Epithelial cell of esophagus (primary cell): ENCODE measurements around the gene HAGH.

ENCODE experiments used
- DNase-seq: peaks from one replicate; pipeline ENCODE4 v3.0.0; 2010; ENCODE audit warnings: low read depth
- H3K4me3 ChIP-seq: 2 replicates; pipeline ENCODE4 v1.5.1; 2011; ENCODE audit warnings: mild to moderate bottlenecking, low read length, control low read depth
- CTCF ChIP-seq: IDR thresholded peaks from 2 replicates; pipeline ENCODE4 v1.5.1; 2011; ENCODE audit warnings: low read depth, mild to moderate bottlenecking, low read length, control low read depth, inconsistent platforms; ENCODE audit not compliant: insufficient read depth; ENCODE audit errors: missing control alignments

The HAGH gene

GRCh38 chr16:1773703-1774447 lies 52.8 kb downstream of the HAGH start:
- DNase-seq: peak; percentile 30
- H3K4me3 ChIP-seq: peak overlapping the region; percentile 71
- TF ChIP-seq CTCF: no peak

- TF ChIP-seq CTCF: peak; percentile 49
- peak; percentile 89 for DNase-seq
- H3K4me3 ChIP-seq: peak within 1 kb of the TSS; percentile 71
These were observed 53.5 kb downstream of the HAGH start, which contains the start of gene MRPS34 for GRCh38 chr16:1772908-1773702. Gene MRPS34, minus strand, starts transcription at chr16:1773134. Its CDS starts 15 bp downstream, at chr16:1773119.

GRCh38 chr16:1772362-1772907 lies 54.2 kb downstream of the HAGH start, which contains the start of gene EME2:
Gene EME2, plus strand, starts transcription at chr16:1772810. Its CDS starts 418 bp downstream, at chr16:1773228.
- TF ChIP-seq CTCF: no peak
- H3K4me3 ChIP-seq: peak within 1 kb of the TSS; percentile 71
- peak; percentile 62 for DNase-seq

- no peak for DNase-seq
These were observed 54.7 kb downstream of the HAGH start for GRCh38 chr16:1771864-1772361.

GRCh38 chr16:1771188-1771863 lies 55.3 kb downstream of the HAGH start, which contains the start of gene NME3:
Gene NME3, minus strand, starts transcription at chr16:1771543. Its CDS starts 9 bp downstream, at chr16:1771534.
- no peak for TF ChIP-seq CTCF

More at GRCh38 chr16:1771864-1772361, 54.7 kb downstream of the HAGH start:
- no peak for TF ChIP-seq CTCF
- peak overlapping the region; percentile 71 for H3K4me3 ChIP-seq

More at GRCh38 chr16:1771188-1771863, 55.3 kb downstream of the HAGH start, which contains the start of gene NME3:
- DNase-seq: peak; percentile 73
- H3K4me3 ChIP-seq: peak within 1 kb of the TSS; percentile 71
